Stimulated activated naive CD8-positive, alpha-beta T cell treated with anti-CD3 and anti-CD28 coated beads, Interleukin-15, amount 100 ng/mL, for 72 hours (primary cell): ENCODE results near the gene ADAMTS15.

Source experiments
- ATAC-seq: fragments of 150-1000 bp; cut with Tn5 transposase; 2 replicates; pipeline ENCODE4 v1.10.0; 2021; ENCODE audit warnings: mild to moderate bottlenecking, moderate library complexity
- DNase-seq, 2 donors: peaks; one replicate each; pipeline ENCODE4 v3.0.0; 2021 to 2022
- H3K27ac Mint-ChIP-seq, 2 donors: one replicate each; pipeline ENCODE4 v1.8.0; 2022; ENCODE audit warnings: mild to moderate bottlenecking in 2 of 2, mixed read lengths in 2 of 2, moderate library complexity in 2 of 2
- H3K27me3 Mint-ChIP-seq: one replicate; pipeline ENCODE4 v1.8.0; 2022; ENCODE audit warnings: mixed read lengths
- H3K4me1 Mint-ChIP-seq: one replicate; pipeline ENCODE4 v1.8.0; 2022; ENCODE audit warnings: mild to moderate bottlenecking, mixed read lengths
- H3K4me3 Mint-ChIP-seq, 2 donors: one replicate each; pipeline ENCODE4 v1.8.0; 2022; ENCODE audit warnings: mild to moderate bottlenecking in 2 of 2, mixed read lengths in 2 of 2, moderate library complexity in 1 of 2
- H3K9me3 Mint-ChIP-seq, 2 donors: one replicate each; pipeline ENCODE4 v1.8.0; 2022; ENCODE audit warnings: mixed read lengths in 2 of 2

Gene ADAMTS15, protein sequence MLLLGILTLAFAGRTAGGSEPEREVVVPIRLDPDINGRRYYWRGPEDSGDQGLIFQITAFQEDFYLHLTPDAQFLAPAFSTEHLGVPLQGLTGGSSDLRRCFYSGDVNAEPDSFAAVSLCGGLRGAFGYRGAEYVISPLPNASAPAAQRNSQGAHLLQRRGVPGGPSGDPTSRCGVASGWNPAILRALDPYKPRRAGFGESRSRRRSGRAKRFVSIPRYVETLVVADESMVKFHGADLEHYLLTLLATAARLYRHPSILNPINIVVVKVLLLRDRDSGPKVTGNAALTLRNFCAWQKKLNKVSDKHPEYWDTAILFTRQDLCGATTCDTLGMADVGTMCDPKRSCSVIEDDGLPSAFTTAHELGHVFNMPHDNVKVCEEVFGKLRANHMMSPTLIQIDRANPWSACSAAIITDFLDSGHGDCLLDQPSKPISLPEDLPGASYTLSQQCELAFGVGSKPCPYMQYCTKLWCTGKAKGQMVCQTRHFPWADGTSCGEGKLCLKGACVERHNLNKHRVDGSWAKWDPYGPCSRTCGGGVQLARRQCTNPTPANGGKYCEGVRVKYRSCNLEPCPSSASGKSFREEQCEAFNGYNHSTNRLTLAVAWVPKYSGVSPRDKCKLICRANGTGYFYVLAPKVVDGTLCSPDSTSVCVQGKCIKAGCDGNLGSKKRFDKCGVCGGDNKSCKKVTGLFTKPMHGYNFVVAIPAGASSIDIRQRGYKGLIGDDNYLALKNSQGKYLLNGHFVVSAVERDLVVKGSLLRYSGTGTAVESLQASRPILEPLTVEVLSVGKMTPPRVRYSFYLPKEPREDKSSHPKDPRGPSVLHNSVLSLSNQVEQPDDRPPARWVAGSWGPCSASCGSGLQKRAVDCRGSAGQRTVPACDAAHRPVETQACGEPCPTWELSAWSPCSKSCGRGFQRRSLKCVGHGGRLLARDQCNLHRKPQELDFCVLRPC

DNA sequence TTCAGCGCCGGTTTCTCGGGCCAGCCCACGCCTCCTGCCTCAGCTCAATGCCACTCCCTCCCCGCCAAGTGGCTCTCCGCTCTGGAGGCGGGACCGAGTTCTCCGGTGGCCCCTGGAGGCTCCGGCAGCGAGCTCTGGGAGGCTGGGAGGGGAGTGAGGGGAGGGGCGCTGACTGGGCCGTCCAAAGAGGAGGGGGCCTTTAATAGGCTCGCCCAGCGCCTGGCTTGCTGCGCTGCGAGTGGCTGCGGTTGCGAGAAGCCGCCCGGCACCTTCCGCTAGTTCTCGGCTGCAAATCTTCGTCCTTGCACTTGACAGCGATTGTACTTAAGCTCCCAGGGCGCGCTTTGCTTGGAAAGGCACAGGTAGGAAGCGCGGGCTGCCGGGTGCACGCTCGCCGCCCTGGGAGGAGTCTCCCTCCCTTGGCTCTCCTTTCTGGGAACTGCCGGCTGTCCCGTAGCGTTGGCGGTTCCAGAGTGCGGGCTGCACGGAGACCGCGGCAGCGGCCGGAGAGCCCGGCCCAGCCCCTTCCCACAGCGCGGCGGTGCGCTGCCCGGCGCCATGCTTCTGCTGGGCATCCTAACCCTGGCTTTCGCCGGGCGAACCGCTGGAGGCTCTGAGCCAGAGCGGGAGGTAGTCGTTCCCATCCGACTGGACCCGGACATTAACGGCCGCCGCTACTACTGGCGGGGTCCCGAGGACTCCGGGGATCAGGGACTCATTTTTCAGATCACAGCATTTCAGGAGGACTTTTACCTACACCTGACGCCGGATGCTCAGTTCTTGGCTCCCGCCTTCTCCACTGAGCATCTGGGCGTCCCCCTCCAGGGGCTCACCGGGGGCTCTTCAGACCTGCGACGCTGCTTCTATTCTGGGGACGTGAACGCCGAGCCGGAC is at the start of gene ADAMTS15:
Gene ADAMTS15, plus strand, starts transcription at position 230 of the 894 bp plus-strand sequence. Its CDS starts 329 bp downstream, at position 559.
- Mint-ChIP-seq H3K27me3 (peaks cover 59% of the 10 kb centered on the region), H3K27ac (no peak within 1 kb of the TSS), H3K4me3 (peak within 1 kb of the TSS; percentile 66 to 77), H3K9me3 (no peaks in the 10 kb centered on the region), H3K4me1 (peaks cover 19% of the 10 kb centered on the region)
- peak; percentile 74 for ATAC-seq
- DNase-seq: peak; percentile 27 to 37

DNA sequence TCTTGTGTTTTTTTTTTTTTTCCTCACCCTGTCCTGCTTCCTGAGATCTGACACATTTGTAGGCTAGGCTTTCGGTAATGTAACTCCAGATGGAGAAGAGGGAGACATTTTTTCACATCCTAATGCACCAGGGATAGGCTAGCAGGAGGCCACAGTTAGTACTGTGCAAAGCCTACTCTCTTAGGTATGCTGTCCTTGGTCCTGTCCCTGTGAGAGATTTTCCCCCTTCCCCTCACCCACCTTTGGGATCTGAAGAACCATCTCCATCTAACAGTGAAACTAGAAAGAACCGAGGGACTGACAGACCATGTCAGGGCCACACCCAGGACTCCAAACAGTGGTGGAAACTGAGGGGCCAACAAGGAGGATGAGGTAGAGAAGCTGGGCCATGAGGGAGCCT is 49.2 kb upstream of the ADAMTS15 start:
- peaks cover 44% of the 10 kb centered on the region for H3K27me3 Mint-ChIP-seq
- H3K4me1 Mint-ChIP-seq: peaks cover 14% of the 10 kb centered on the region
- H3K9me3 Mint-ChIP-seq: no peaks in the 10 kb centered on the region
- no peak for DNase-seq
- H3K27ac Mint-ChIP-seq: peak overlapping the region in 1 of 2 donors; percentile 74
- no peak for ATAC-seq
- no peak overlapping the region for H3K4me3 Mint-ChIP-seq

DNA sequence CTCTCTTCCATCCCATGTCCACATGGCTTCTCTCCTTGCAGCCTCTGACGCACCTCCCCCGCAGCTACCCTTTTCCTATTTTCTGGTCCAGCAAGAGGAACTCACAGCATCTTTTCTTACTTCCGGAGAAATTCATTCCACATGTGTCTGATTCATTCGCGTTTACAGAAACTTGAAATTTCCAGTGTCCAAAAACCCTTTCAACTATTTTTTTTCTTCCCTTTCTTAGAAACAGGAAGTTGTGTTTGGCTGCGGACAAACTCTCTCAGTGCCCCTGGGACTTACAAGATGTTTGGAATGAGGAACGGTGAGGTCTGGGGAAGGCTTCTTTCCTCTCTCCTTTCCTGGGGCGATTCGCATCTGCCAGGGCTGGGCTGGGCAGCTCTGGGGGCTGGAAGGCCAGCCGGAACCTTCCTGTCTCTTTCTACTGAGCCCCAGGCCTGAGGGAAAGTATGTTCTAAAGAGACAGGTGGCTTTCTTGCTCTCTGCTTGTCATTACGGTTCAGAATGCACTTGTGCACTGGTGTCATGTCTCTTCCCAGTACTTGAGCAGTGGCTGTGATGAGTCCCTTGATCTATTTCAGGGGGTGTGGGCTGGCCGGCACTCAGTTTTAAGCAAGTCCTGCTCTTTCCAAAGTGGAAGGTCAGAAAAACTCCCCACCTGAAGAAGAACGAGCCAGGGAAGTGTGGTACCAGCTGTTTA is 47.5 kb upstream of the ADAMTS15 start:
- ATAC-seq: no peak
- no peak overlapping the region for H3K4me3 Mint-ChIP-seq
- H3K27me3 Mint-ChIP-seq: peaks cover 44% of the 10 kb centered on the region
- peaks cover 14% of the 10 kb centered on the region for H3K4me1 Mint-ChIP-seq
- DNase-seq: no peak
- no peak overlapping the region for H3K27ac Mint-ChIP-seq
- no peaks in the 10 kb centered on the region for H3K9me3 Mint-ChIP-seq

DNA sequence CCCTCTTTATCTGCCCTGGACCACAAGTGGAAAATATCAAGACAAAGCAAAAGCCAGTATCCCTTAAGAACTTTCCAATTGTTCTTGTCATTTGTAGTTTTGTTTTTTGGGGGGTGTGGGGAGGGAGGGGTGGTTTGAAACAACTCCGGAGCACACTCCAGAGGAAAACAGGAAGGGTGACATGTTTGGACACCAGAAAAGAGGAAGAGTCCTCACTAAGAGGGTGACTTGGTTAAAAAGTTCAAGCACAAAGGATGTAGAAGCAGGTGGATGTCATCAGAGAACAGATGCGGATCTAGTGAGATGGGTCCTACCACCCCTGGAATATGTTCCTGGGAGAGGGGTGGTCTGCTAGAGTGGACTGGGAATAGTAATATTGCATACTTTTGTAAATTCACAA is 45.9 kb upstream of the ADAMTS15 start:
- ATAC-seq: no peak
- H3K4me3 Mint-ChIP-seq: no peak overlapping the region
- peaks cover 39% of the 10 kb centered on the region for H3K27me3 Mint-ChIP-seq
- no peak for DNase-seq
- H3K27ac Mint-ChIP-seq: no peak overlapping the region
- no peaks in the 10 kb centered on the region for H3K9me3 Mint-ChIP-seq
- peaks cover 14% of the 10 kb centered on the region for H3K4me1 Mint-ChIP-seq

DNA sequence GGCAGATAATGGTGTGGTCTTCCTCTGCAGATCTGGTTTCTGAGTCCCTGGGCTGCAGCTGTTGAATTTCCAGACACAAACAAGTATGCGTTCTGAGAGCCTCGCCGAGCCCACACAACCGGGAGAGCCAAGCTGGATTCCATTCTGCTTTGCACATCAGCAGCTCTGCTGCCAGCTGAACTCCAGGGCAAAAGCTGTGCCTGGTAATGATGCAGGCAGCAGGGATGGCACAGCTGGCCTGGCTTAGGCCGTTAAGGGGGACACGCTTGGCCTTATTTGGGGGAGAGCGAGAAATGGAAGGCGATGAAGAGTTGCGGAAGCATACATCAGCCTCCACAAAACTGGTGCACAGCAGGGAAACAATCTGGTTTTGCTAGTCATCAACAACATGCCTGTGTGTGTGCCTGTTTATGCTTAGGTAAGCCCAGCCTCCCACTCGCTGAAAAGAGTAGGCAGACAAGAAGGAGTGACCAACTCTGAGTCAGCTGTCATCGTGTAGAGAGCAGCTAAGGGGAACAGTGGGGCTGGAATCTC is 45.1 kb upstream of the ADAMTS15 start:
- no peak overlapping the region for H3K27ac Mint-ChIP-seq
- no peak for DNase-seq
- ATAC-seq: no peak
- H3K27me3 Mint-ChIP-seq: peaks cover 31% of the 10 kb centered on the region
- no peaks in the 10 kb centered on the region for H3K9me3 Mint-ChIP-seq
- peaks cover 14% of the 10 kb centered on the region for H3K4me1 Mint-ChIP-seq
- no peak overlapping the region for H3K4me3 Mint-ChIP-seq

DNA sequence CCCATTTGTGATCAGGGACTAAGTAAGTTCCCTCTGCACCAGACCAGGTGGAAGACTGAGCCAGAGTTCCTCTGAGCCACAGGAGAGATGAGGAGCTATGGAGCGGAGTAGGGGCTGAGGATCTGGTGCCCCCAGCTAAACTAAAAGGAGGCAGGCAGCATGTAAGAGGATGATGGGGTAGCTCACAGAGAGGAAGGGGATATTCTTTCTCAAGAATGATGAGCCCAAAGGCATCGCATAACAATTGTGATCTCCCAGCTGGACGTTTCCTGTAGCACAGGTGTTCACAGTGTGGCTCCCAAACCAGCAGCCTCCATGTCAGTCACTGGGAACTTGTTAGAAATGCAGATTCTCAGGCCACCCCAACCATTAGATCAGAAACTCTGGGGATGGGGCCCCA is 44.5 kb upstream of the ADAMTS15 start:
- DNase-seq (no peak), ATAC-seq (no peak)
- Mint-ChIP-seq H3K4me3 (no peak overlapping the region), H3K4me1 (peaks cover 14% of the 10 kb centered on the region), H3K27me3 (peaks cover 26% of the 10 kb centered on the region), H3K27ac (no peak overlapping the region), H3K9me3 (no peaks in the 10 kb centered on the region)

DNA sequence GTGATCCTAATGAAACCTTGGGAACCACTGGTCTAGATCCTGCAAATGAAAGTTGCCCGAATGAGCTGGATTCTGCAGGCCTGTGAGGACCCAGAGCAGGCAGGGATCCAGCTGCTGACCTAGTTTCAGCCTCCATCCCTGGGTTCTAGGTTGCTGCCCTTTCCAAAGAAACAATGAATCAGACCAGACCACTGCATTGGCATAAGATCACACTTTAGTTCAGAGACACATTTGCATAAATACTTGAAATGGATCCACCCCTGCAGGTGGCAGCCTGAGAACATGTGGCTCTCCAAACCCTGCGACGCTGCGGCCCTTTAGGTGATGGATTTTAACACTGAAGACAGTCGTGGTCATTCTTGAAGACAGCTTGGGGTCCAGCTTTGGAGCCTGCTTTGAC is 43.7 kb upstream of the ADAMTS15 start:
- Mint-ChIP-seq H3K4me1 (peaks cover 14% of the 10 kb centered on the region), H3K9me3 (no peaks in the 10 kb centered on the region), H3K4me3 (no peak overlapping the region), H3K27ac (no peak overlapping the region), H3K27me3 (peaks cover 18% of the 10 kb centered on the region)
- ATAC-seq: no peak
- DNase-seq: no peak

DNA sequence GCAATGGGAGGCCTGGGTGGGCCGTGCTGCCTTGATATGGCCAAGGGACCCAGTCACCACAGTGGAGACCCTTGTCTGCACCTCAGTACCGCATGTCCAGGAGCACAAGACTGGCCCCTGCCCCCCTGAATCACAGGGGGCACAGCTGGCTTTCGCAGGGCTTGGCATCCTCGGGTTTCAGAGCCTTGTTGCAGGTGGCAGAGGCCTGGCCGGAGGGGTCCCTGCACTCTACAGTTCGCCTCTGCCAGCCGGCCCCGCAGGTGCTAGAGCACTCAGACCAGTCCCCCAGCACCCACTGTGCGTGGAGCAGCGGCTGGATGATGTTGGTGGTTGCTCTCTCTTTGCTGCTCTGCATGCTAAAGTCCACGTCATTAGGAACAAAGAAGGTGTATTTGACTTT is 43.0 kb upstream of the ADAMTS15 start:
- H3K27me3 Mint-ChIP-seq: peaks cover 12% of the 10 kb centered on the region
- no peak overlapping the region for H3K27ac Mint-ChIP-seq
- peaks cover 8% of the 10 kb centered on the region for H3K4me1 Mint-ChIP-seq
- no peak overlapping the region for H3K4me3 Mint-ChIP-seq
- DNase-seq: no peak
- no peaks in the 10 kb centered on the region for H3K9me3 Mint-ChIP-seq
- ATAC-seq: no peak

DNA sequence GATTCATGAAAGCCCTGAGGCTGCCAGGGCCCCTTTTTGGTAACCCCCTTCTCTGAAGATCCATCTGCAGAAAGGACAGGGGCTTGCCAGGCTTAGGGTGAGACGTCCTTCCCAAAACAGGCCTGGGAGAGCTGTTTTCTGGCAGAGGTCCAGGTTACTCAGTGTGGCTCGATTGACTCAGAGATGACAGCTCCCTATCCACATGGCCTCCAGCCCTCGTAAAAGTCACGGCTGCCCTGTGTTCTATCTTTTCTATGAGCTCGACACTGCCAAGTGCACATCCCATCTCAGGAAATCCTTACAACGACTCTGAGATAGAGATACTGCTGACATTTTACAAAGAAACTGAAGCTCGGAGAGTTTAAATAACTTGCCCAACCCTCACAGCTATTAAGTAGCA is 40.5 kb upstream of the ADAMTS15 start:
- Mint-ChIP-seq H3K4me1 (no peaks in the 10 kb centered on the region), H3K27ac (no peak overlapping the region), H3K27me3 (peaks cover 18% of the 10 kb centered on the region), H3K4me3 (no peak overlapping the region), H3K9me3 (no peaks in the 10 kb centered on the region)
- DNase-seq (no peak), ATAC-seq (no peak)

DNA sequence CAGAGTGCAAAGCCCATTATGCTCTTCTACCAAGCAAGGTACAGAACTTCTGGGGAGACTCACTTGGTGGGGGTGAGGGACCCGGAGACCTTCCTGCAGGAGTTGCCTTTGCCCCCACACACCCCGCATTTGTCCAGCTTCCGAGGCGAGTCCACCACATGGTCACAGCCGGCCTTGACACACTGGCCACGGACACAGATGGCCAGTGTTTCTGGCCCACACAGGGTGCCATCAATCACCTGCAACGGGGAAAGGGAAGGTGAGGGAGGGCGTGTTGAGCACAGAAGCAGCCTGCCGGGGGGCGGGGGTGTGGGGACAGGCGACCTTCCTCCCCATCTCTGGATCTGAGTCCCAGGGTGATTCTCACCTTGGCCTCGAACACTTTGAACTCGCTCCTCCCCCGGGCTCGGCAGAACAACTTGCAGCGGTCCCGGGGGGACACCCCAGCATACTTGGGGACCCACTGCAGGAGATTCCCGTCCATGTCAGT is 40.0 kb upstream of the ADAMTS15 start:
- no peaks in the 10 kb centered on the region for H3K9me3 Mint-ChIP-seq
- DNase-seq (no peak), ATAC-seq (no peak)
- H3K27ac Mint-ChIP-seq: no peak overlapping the region
- H3K27me3 Mint-ChIP-seq: peaks cover 21% of the 10 kb centered on the region
- H3K4me1 Mint-ChIP-seq: no peaks in the 10 kb centered on the region
- no peak overlapping the region for H3K4me3 Mint-ChIP-seq

DNA sequence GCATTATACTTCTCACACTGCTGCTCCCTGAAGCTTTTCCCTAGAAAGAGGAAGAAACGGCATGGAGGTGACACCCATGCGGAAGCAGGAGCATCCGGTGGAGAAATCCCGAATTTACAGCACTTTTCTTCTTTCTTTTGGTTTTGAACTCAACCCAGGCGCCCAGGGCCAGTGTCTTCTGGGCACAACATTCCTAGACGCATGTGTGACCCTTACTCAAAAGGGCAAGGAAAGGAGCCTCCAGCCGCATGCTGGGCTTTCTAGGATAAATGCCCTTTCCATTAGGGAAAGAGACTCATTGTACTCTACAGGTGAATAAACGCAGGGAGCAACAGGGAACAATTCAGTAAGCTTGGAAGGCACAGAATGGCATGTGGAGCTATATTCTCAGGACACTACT is 39.5 kb upstream of the ADAMTS15 start:
- Mint-ChIP-seq H3K9me3 (no peaks in the 10 kb centered on the region), H3K27ac (no peak overlapping the region), H3K27me3 (peaks cover 21% of the 10 kb centered on the region), H3K4me1 (no peaks in the 10 kb centered on the region), H3K4me3 (no peak overlapping the region)
- DNase-seq: no peak
- no peak for ATAC-seq

DNA sequence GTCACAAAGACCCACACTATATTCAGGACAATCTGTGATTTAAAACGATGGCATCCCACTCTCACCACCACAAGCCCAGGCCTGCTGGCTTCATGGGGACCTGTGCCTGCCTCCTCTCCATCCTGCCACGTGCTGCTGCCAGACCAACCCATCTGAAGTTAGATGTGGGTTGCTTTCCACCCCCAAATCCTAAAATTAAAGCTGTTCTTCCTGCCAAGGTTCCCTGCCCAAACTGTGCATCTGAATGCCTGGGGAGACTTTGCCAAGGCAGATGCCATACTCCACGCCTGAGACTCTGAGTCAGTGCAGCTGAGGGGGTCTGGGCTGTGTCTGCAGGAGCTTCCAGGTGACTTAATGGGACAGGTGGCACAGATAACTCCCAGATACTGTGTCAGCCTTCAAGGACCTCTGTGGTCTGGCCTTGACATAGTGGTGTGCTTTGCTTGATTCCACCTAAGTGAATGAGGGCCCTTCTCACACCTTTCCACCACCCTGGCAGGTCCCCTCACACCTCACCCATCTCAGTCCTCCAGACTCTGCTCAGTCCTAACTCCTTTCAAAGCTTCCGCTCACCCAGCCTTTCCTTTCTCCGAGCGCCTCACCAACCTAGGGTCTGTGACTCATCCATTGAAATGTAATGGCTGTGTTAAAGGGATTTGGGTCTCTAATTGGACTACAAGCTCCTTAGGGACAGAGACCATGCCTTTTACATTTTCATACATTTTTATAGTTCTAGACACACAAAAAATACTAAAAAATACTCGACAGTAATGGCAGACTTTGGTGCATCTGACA is 38.7 kb upstream of the ADAMTS15 start:
- Mint-ChIP-seq H3K9me3 (no peaks in the 10 kb centered on the region), H3K27ac (no peak overlapping the region)
- no peak for ATAC-seq

DNA sequence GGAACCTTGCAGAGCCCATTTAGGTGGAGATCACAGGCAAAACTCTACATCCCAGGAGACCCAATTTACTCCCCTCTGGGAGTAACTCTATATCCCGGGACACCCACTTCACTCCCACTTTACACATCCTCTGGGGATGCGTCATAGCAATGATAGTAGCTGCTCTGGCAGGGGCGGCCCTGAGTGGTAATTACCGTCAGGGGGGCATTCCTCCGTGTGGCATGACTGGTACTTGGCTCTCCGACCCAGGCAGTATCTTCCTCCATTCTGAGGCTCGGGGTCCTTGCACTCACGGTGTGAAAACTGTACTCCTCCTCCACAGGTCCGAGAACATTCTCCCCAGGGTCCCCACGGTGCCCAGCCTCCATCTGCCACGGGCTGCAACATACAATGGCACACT is 37.2 kb upstream of the ADAMTS15 start:
- no peak for DNase-seq
- Mint-ChIP-seq H3K9me3 (no peaks in the 10 kb centered on the region), H3K27ac (no peak overlapping the region), H3K4me3 (no peak overlapping the region), H3K4me1 (peaks cover 6% of the 10 kb centered on the region), H3K27me3 (peaks cover 27% of the 10 kb centered on the region)
- ATAC-seq: no peak

More for the DNA sequence above, 38.7 kb upstream of the ADAMTS15 start:
- Mint-ChIP-seq H3K27me3 (peaks cover 27% of the 10 kb centered on the region), H3K4me1 (peaks cover 6% of the 10 kb centered on the region), H3K4me3 (no peak overlapping the region)
- no peak for DNase-seq
